Endothelial cell of umbilical vein (primary cell): Measurements from ENCODE around the gene COX8A. TPM values are rescaled to one million over a fixed set of nuclear protein-coding genes. Genes with fewer than 3 reads are reported as not detected.

ENCODE experiments used
- BruUV-seq: library from RNA; stranded (reverse); fragments of 400-500 nt; replicated peaks from 2 replicates; lab custom pipeline; 2021; lab: Mats Ljungman, UMichigan
- CTCF ChIA-PET: fragments of 300-600, 350-600 bp; sonication (Branson Sonifier 250); formaldehyde crosslinking; loops from one replicate; lab custom pipeline; 2021; ENCODE audit warnings: antibody characterized with exemption, inconsistent platforms; lab: Charles Lee
- POLR2A ChIA-PET: fragments of 300-600, 350-600 bp; sonication (Branson Sonifier 250); formaldehyde crosslinking; loops from one replicate; lab custom pipeline; 2021; ENCODE audit warnings: antibody characterized with exemption, inconsistent platforms; lab: Charles Lee
- DNase-seq: peaks from one replicate; pipeline ENCODE4 v3.0.0-alpha.2; 2011; ENCODE audit warnings: low read depth, low spot score
- FAIRE-seq: peaks from 2 replicates; lab custom pipeline; 2011; peaks lifted over from hg19 to GRCh38; lab: Jason Lieb, UNC
- H2AFZ ChIP-seq: 2 replicates; pipeline ENCODE4 v1.6.0; 2012; ENCODE audit warnings: low read depth, low read length, control low read depth, inconsistent platforms
- H3K27ac ChIP-seq: 2 replicates; pipeline ENCODE4 v1.5.1; 2011; ENCODE audit warnings: low read depth, mild to moderate bottlenecking, control low read depth, low read length, moderate library complexity; ENCODE audit not compliant: insufficient read depth
- H3K27me3 ChIP-seq, 2 experiments: 2 replicates each; pipeline versions ENCODE4 v1.6.0 to v1.6.1; 2011; ENCODE audit warnings: low read length in 2 of 2, mixed read lengths in 1 of 2; ENCODE audit not compliant: control insufficient read depth in 2 of 2, insufficient read depth in 2 of 2
- H3K36me3 ChIP-seq, 2 experiments: 2 replicates in 1 of 2; 3 replicates in 1 of 2; pipeline ENCODE4 v1.5.1; 2011; ENCODE audit warnings: low read length in 2 of 2, mild to moderate bottlenecking in 1 of 2, moderate library complexity in 1 of 2; ENCODE audit not compliant: control insufficient read depth in 2 of 2, insufficient read depth in 2 of 2; ENCODE audit errors: extremely low read depth in 1 of 2
- H3K4me1 ChIP-seq: 3 replicates; pipeline ENCODE4 v1.5.1; 2011; ENCODE audit warnings: mild to moderate bottlenecking, low read length; ENCODE audit not compliant: control insufficient read depth, insufficient read depth; ENCODE audit errors: extremely low read depth
- H3K4me2 ChIP-seq: 2 replicates; pipeline ENCODE4 v1.6.1; 2011; ENCODE audit warnings: low read length, control low read depth, mixed read lengths; ENCODE audit not compliant: insufficient read depth
- H3K4me3 ChIP-seq, 3 experiments: fragments of 200-600 bp in 1 of 3; sonication (generic), shearing (Covaris generic) in 1 of 3; replicated peaks in 1 of 3; 2 replicates each; pipeline ENCODE4 v1.5.1; 2011 to 2016; ENCODE audit warnings: control low read depth in 3 of 3, low read length in 3 of 3, mild to moderate bottlenecking in 2 of 3, inconsistent platforms in 1 of 3, low read depth in 1 of 3, moderate library complexity in 1 of 3; ENCODE audit not compliant: insufficient read depth in 1 of 3
- H3K79me2 ChIP-seq: 2 replicates; pipeline ENCODE4 v1.6.0; 2012; ENCODE audit warnings: low read length, inconsistent platforms; ENCODE audit not compliant: control insufficient read depth, insufficient read depth
- H3K9ac ChIP-seq: replicated peaks from 2 replicates; pipeline ENCODE3; 2011; ENCODE audit warnings: low read length, control low read depth; ENCODE audit not compliant: insufficient read depth; ENCODE audit errors: extremely low read depth
- H3K9me1 ChIP-seq: replicated peaks from 3 replicates; pipeline ENCODE4 v1.6.0; 2011; ENCODE audit warnings: mild to moderate bottlenecking, low read length; ENCODE audit not compliant: control insufficient read depth, insufficient read depth; ENCODE audit errors: extremely low read depth
- H3K9me3 ChIP-seq: replicated peaks from 2 replicates; pipeline ENCODE4 v1.5.1; 2012; ENCODE audit warnings: low read length, inconsistent platforms; ENCODE audit not compliant: control insufficient read depth, insufficient read depth
- H4K20me1 ChIP-seq: replicated peaks from 2 replicates; pipeline ENCODE3; 2011; ENCODE audit warnings: mild to moderate bottlenecking, low read length; ENCODE audit not compliant: control insufficient read depth, insufficient read depth; ENCODE audit errors: extremely low read depth
- EZH2 ChIP-seq: IDR thresholded peaks from 2 replicates; pipeline ENCODE4 v1.6.1; 2012; ENCODE audit warnings: borderline replicate concordance, low read depth, mild to moderate bottlenecking, moderate library complexity, low read length, inconsistent platforms; ENCODE audit not compliant: severe bottlenecking
- FOS ChIP-seq: IDR thresholded peaks from 2 replicates; pipeline ENCODE4 v1.6.1; 2011; ENCODE audit warnings: mild to moderate bottlenecking, low read length, moderate library complexity, borderline replicate concordance; ENCODE audit not compliant: insufficient read depth
- GATA2 ChIP-seq: IDR thresholded peaks from 2 replicates; pipeline ENCODE4 v1.7.0; 2011; ENCODE audit warnings: low read depth, mild to moderate bottlenecking, moderate library complexity, mixed read lengths, low read length; ENCODE audit not compliant: insufficient read length, insufficient read depth
- JUN ChIP-seq: IDR thresholded peaks from 2 replicates; pipeline ENCODE4 v1.6.1; 2011; ENCODE audit warnings: borderline replicate concordance, low read depth; ENCODE audit not compliant: insufficient read length, insufficient read depth
- MAX ChIP-seq: IDR thresholded peaks from 2 replicates; pipeline ENCODE4 v1.6.1; 2011; ENCODE audit not compliant: insufficient read depth, insufficient read length
- MYC ChIP-seq: IDR thresholded peaks from one replicate; pipeline ENCODE4 v1.6.1; 2011; ENCODE audit warnings: mild to moderate bottlenecking, low read depth, low read length
- POLR2A ChIP-seq: IDR thresholded peaks from 2 replicates; pipeline ENCODE4 v1.6.1; 2012; ENCODE audit warnings: low read depth, mild to moderate bottlenecking, control low read depth, low read length
- POLR2AphosphoS5 ChIP-seq: IDR thresholded peaks from 2 replicates; pipeline ENCODE4 v1.6.1; 2012; ENCODE audit warnings: low read depth, mild to moderate bottlenecking, control low read depth, low read length, moderate library complexity; ENCODE audit not compliant: insufficient read depth
- dilution Hi-C: fragments of 300-500 bp; cut with MboI; formaldehyde crosslinking; loops from one replicate; pipeline ENCODE4 v1.15.0; 2019; ENCODE audit warnings: low sequenced_read_pairs; ENCODE audit not compliant: extremely low pct_ligation_motif_present
- intact Hi-C: fragments of 100-400 bp; cut with micrococcal nuclease; formaldehyde crosslinking; loops from one replicate; pipeline ENCODE4 v1.10.0; 2022
- polyA plus RNA-seq, 4 experiments: library from polyadenylated mRNA; depleted of rRNA in 3 of 4; stranded (reverse) in 3 of 4; unstranded in 1 of 4; fragments of >200 nt; gene quantifications; 2 replicates each; pipeline versions ENCODE4 v1.2.1 to v1.2.3, GENCODE V29; 2011 to 2012; ENCODE audit warnings: missing spikeins in 1 of 4
- total RNA-seq: library from RNA; stranded (reverse); gene quantifications from 2 replicates; pipeline ENCODE4 v1.2.3, GENCODE V29; 2021
- TF ChIP-seq, protein P1 (sequence below), 2 donors: IDR thresholded peaks; 1 replicate in 1 of 2; 2 replicates in 1 of 2; pipeline ENCODE4 v1.5.1; 2011; ENCODE audit warnings: low read length in 2 of 2, mild to moderate bottlenecking in 2 of 2, moderate library complexity in 2 of 2, control low read depth in 1 of 2, inconsistent platforms in 1 of 2, low read depth in 1 of 2; ENCODE audit not compliant: insufficient read depth in 1 of 2; ENCODE audit errors: extremely low read depth in 1 of 2

The COX8A gene
- total and polyA plus RNA-seq, 2 donors (not counting 3 experiments of a cell fraction or from before 2014, with no cell fraction given) = 339 to 930 TPM

- H2AFZ ChIP-seq = no peak overlapping the region
- H3K9me1 ChIP-seq = no peaks in the 10 kb centered on the region
- TF ChIP-seq POLR2A = no peak
- TF ChIP-seq, protein P1, sequence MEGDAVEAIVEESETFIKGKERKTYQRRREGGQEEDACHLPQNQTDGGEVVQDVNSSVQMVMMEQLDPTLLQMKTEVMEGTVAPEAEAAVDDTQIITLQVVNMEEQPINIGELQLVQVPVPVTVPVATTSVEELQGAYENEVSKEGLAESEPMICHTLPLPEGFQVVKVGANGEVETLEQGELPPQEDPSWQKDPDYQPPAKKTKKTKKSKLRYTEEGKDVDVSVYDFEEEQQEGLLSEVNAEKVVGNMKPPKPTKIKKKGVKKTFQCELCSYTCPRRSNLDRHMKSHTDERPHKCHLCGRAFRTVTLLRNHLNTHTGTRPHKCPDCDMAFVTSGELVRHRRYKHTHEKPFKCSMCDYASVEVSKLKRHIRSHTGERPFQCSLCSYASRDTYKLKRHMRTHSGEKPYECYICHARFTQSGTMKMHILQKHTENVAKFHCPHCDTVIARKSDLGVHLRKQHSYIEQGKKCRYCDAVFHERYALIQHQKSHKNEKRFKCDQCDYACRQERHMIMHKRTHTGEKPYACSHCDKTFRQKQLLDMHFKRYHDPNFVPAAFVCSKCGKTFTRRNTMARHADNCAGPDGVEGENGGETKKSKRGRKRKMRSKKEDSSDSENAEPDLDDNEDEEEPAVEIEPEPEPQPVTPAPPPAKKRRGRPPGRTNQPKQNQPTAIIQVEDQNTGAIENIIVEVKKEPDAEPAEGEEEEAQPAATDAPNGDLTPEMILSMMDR (IDR thresholded peaks at IDR 0.05; ENCODE audit: extremely low read depth in 1 of 2, insufficient read depth in 1 of 2, low read depth in 1 of 2, low read length in 2 of 2) = peak; percentile 50 to 60
- FAIRE-seq (peak; percentile 59), DNase-seq (peak; percentile 68)
- no peak overlapping the region for H3K4me2 ChIP-seq
- no peaks in the 10 kb centered on the region for H4K20me1 ChIP-seq
- intact Hi-C loops (loop anchor here (1.0 kb wide), 2 partner anchors 108 to 178 kb away; no protein-coding TSS in a partner anchor), dilution Hi-C loops (no loop called here)
- BruUV-seq = no TSS peak
- CTCF ChIA-PET = interaction anchor here (0.7 to 6.9 kb wide), 45 partner anchors 8 to 467 kb away, joined by 3 to 264 read pairs (median 5); partner anchors contain the start of genes MARK2, RCOR2 and ZFTA
- H3K36me3 ChIP-seq = peaks cover 2 to 11% of the 10 kb centered on the region in 2 experiments
- no peaks in the 10 kb centered on the region for H3K9me3 ChIP-seq
- H3K9ac ChIP-seq = no peak overlapping the region
- H3K27me3 ChIP-seq = no peaks in the 10 kb centered on the region
- H3K27ac ChIP-seq = no peak overlapping the region
- POLR2A ChIA-PET = interaction anchor here (0.9 kb wide), 1 partner anchor 178 kb away, joined by 3 read pairs; the partner anchor contains the start of gene ZFTA
- H3K4me3 ChIP-seq = no peak overlapping the region
- no peaks in the 10 kb centered on the region for H3K4me1 ChIP-seq
- H3K79me2 ChIP-seq = peaks cover 14% of the 10 kb centered on the region
Observed at GRCh38 chr11:63945477-63946163, 28.8 kb upstream of the COX8A start.

GRCh38 chr11:63951779-63952536 is 22.5 kb upstream of the COX8A start:
- ChIA-PET CTCF (no interaction called here), POLR2A (no interaction called here)
- peaks cover 7 to 37% of the 10 kb centered on the region in 2 experiments for H3K36me3 ChIP-seq
- no peak overlapping the region for H3K9ac ChIP-seq
- intact Hi-C loops = no loop called here
- H4K20me1 ChIP-seq = no peaks in the 10 kb centered on the region
- FAIRE-seq (no peak), DNase-seq (no peak)
- no peak overlapping the region for H3K4me3 ChIP-seq
- H3K9me3 ChIP-seq = no peaks in the 10 kb centered on the region
- H3K4me1 ChIP-seq = no peaks in the 10 kb centered on the region
- no peaks in the 10 kb centered on the region for H3K79me2 ChIP-seq
- H3K27me3 ChIP-seq = no peaks in the 10 kb centered on the region
- H2AFZ ChIP-seq = no peak overlapping the region
- dilution Hi-C loops = no loop called here
- TF ChIP-seq GATA2 (no peak), EZH2 (no peak), MAX (no peak), POLR2AphosphoS5 (no peak), JUN (no peak), FOS (no peak), POLR2A (no peak), MYC (no peak)
- TF ChIP-seq, protein P1 (IDR thresholded peaks at IDR 0.05; ENCODE audit: extremely low read depth in 1 of 2, insufficient read depth in 1 of 2, low read depth in 1 of 2, low read length in 2 of 2) = no peak
- H3K4me2 ChIP-seq = no peak overlapping the region
- no TSS peak for BruUV-seq
- no peaks in the 10 kb centered on the region for H3K9me1 ChIP-seq
- H3K27ac ChIP-seq = no peak overlapping the region
